Endothelial cell of umbilical vein (primary cell): ENCODE results near the gene PSMA6. TPM values are rescaled to one million over a fixed set of nuclear protein-coding genes. Genes with fewer than 3 reads are reported as not detected.

Source experiments
- BruUV-seq: library from RNA; stranded (reverse); fragments of 400-500 nt; replicated peaks from 2 replicates; lab custom pipeline; 2021; lab: Mats Ljungman, UMichigan
- CTCF ChIA-PET: fragments of 300-600, 350-600 bp; sonication (Branson Sonifier 250); formaldehyde crosslinking; loops from one replicate; lab custom pipeline; 2021; ENCODE audit warnings: antibody characterized with exemption, inconsistent platforms; lab: Charles Lee
- POLR2A ChIA-PET: fragments of 300-600, 350-600 bp; sonication (Branson Sonifier 250); formaldehyde crosslinking; loops from one replicate; lab custom pipeline; 2021; ENCODE audit warnings: antibody characterized with exemption, inconsistent platforms; lab: Charles Lee
- DNase-seq: peaks from one replicate; pipeline ENCODE4 v3.0.0-alpha.2; 2011; ENCODE audit warnings: low read depth, low spot score
- FAIRE-seq: peaks from 2 replicates; lab custom pipeline; 2011; peaks lifted over from hg19 to GRCh38; lab: Jason Lieb, UNC
- H2AFZ ChIP-seq: 2 replicates; pipeline ENCODE4 v1.6.0; 2012; ENCODE audit warnings: low read depth, low read length, control low read depth, inconsistent platforms
- H3K27ac ChIP-seq: 2 replicates; pipeline ENCODE4 v1.5.1; 2011; ENCODE audit warnings: low read depth, mild to moderate bottlenecking, control low read depth, low read length, moderate library complexity; ENCODE audit not compliant: insufficient read depth
- H3K27me3 ChIP-seq, 2 experiments: 2 replicates each; pipeline versions ENCODE4 v1.6.0 to v1.6.1; 2011; ENCODE audit warnings: low read length in 2 of 2, mixed read lengths in 1 of 2; ENCODE audit not compliant: control insufficient read depth in 2 of 2, insufficient read depth in 2 of 2
- H3K36me3 ChIP-seq, 2 experiments: 2 replicates in 1 of 2; 3 replicates in 1 of 2; pipeline ENCODE4 v1.5.1; 2011; ENCODE audit warnings: low read length in 2 of 2, mild to moderate bottlenecking in 1 of 2, moderate library complexity in 1 of 2; ENCODE audit not compliant: control insufficient read depth in 2 of 2, insufficient read depth in 2 of 2; ENCODE audit errors: extremely low read depth in 1 of 2
- H3K4me1 ChIP-seq: 3 replicates; pipeline ENCODE4 v1.5.1; 2011; ENCODE audit warnings: mild to moderate bottlenecking, low read length; ENCODE audit not compliant: control insufficient read depth, insufficient read depth; ENCODE audit errors: extremely low read depth
- H3K4me2 ChIP-seq: 2 replicates; pipeline ENCODE4 v1.6.1; 2011; ENCODE audit warnings: low read length, control low read depth, mixed read lengths; ENCODE audit not compliant: insufficient read depth
- H3K4me3 ChIP-seq, 3 experiments: fragments of 200-600 bp in 1 of 3; sonication (generic), shearing (Covaris generic) in 1 of 3; replicated peaks in 1 of 3; 2 replicates each; pipeline ENCODE4 v1.5.1; 2011 to 2016; ENCODE audit warnings: control low read depth in 3 of 3, low read length in 3 of 3, mild to moderate bottlenecking in 2 of 3, inconsistent platforms in 1 of 3, low read depth in 1 of 3, moderate library complexity in 1 of 3; ENCODE audit not compliant: insufficient read depth in 1 of 3
- H3K79me2 ChIP-seq: 2 replicates; pipeline ENCODE4 v1.6.0; 2012; ENCODE audit warnings: low read length, inconsistent platforms; ENCODE audit not compliant: control insufficient read depth, insufficient read depth
- H3K9ac ChIP-seq: replicated peaks from 2 replicates; pipeline ENCODE3; 2011; ENCODE audit warnings: low read length, control low read depth; ENCODE audit not compliant: insufficient read depth; ENCODE audit errors: extremely low read depth
- H3K9me1 ChIP-seq: replicated peaks from 3 replicates; pipeline ENCODE4 v1.6.0; 2011; ENCODE audit warnings: mild to moderate bottlenecking, low read length; ENCODE audit not compliant: control insufficient read depth, insufficient read depth; ENCODE audit errors: extremely low read depth
- H3K9me3 ChIP-seq: replicated peaks from 2 replicates; pipeline ENCODE4 v1.5.1; 2012; ENCODE audit warnings: low read length, inconsistent platforms; ENCODE audit not compliant: control insufficient read depth, insufficient read depth
- H4K20me1 ChIP-seq: replicated peaks from 2 replicates; pipeline ENCODE3; 2011; ENCODE audit warnings: mild to moderate bottlenecking, low read length; ENCODE audit not compliant: control insufficient read depth, insufficient read depth; ENCODE audit errors: extremely low read depth
- EZH2 ChIP-seq: IDR thresholded peaks from 2 replicates; pipeline ENCODE4 v1.6.1; 2012; ENCODE audit warnings: borderline replicate concordance, low read depth, mild to moderate bottlenecking, moderate library complexity, low read length, inconsistent platforms; ENCODE audit not compliant: severe bottlenecking
- FOS ChIP-seq: IDR thresholded peaks from 2 replicates; pipeline ENCODE4 v1.6.1; 2011; ENCODE audit warnings: mild to moderate bottlenecking, low read length, moderate library complexity, borderline replicate concordance; ENCODE audit not compliant: insufficient read depth
- GATA2 ChIP-seq: IDR thresholded peaks from 2 replicates; pipeline ENCODE4 v1.7.0; 2011; ENCODE audit warnings: low read depth, mild to moderate bottlenecking, moderate library complexity, mixed read lengths, low read length; ENCODE audit not compliant: insufficient read length, insufficient read depth
- JUN ChIP-seq: IDR thresholded peaks from 2 replicates; pipeline ENCODE4 v1.6.1; 2011; ENCODE audit warnings: borderline replicate concordance, low read depth; ENCODE audit not compliant: insufficient read length, insufficient read depth
- MYC ChIP-seq: IDR thresholded peaks from one replicate; pipeline ENCODE4 v1.6.1; 2011; ENCODE audit warnings: mild to moderate bottlenecking, low read depth, low read length
- POLR2A ChIP-seq: IDR thresholded peaks from 2 replicates; pipeline ENCODE4 v1.6.1; 2012; ENCODE audit warnings: low read depth, mild to moderate bottlenecking, control low read depth, low read length
- POLR2AphosphoS5 ChIP-seq: IDR thresholded peaks from 2 replicates; pipeline ENCODE4 v1.6.1; 2012; ENCODE audit warnings: low read depth, mild to moderate bottlenecking, control low read depth, low read length, moderate library complexity; ENCODE audit not compliant: insufficient read depth
- dilution Hi-C: fragments of 300-500 bp; cut with MboI; formaldehyde crosslinking; loops from one replicate; pipeline ENCODE4 v1.15.0; 2019; ENCODE audit warnings: low sequenced_read_pairs; ENCODE audit not compliant: extremely low pct_ligation_motif_present
- intact Hi-C: fragments of 100-400 bp; cut with micrococcal nuclease; formaldehyde crosslinking; loops from one replicate; pipeline ENCODE4 v1.10.0; 2022
- polyA plus RNA-seq, 4 experiments: library from polyadenylated mRNA; depleted of rRNA in 3 of 4; stranded (reverse) in 3 of 4; unstranded in 1 of 4; fragments of >200 nt; gene quantifications; 2 replicates each; pipeline versions ENCODE4 v1.2.1 to v1.2.3, GENCODE V29; 2011 to 2012; ENCODE audit warnings: missing spikeins in 1 of 4
- total RNA-seq: library from RNA; stranded (reverse); gene quantifications from 2 replicates; pipeline ENCODE4 v1.2.3, GENCODE V29; 2021
- TF ChIP-seq, protein P1 (sequence below), 2 donors: IDR thresholded peaks; 1 replicate in 1 of 2; 2 replicates in 1 of 2; pipeline ENCODE4 v1.5.1; 2011; ENCODE audit warnings: low read length in 2 of 2, mild to moderate bottlenecking in 2 of 2, moderate library complexity in 2 of 2, control low read depth in 1 of 2, inconsistent platforms in 1 of 2, low read depth in 1 of 2; ENCODE audit not compliant: insufficient read depth in 1 of 2; ENCODE audit errors: extremely low read depth in 1 of 2
- TF ChIP-seq, protein P2 (sequence below): IDR thresholded peaks from 2 replicates; pipeline ENCODE4 v1.6.1; 2011; ENCODE audit not compliant: insufficient read depth, insufficient read length

Gene PSMA6
- total and polyA plus RNA-seq, 2 donors (not counting 3 experiments of a cell fraction or from before 2014, with no cell fraction given) = 170 to 197 TPM

DNA sequence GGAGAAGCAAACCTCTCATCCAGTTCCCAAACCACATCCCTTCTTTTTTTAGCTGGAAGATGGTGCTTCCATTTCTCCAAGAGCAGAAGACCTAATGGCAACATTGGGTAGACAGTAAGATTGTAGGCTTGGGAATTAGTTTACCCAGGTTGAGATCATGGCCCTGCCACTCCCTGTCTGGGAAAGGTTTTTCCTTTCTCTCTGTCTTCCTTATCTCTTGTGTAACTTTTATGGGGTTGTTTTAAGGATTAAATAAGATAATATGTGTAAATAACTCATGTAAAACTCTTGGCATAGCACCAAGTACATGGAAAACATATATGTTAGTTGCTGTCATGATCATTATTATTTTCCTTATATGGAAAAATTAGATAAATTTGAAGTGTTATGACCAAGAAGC, 23.2 kb upstream of the PSMA6 start:
- peaks cover 2 to 4% of the 10 kb centered on the region in 2 experiments for H3K36me3 ChIP-seq
- H3K9ac ChIP-seq = no peak overlapping the region
- no peaks in the 10 kb centered on the region for H3K9me3 ChIP-seq
- H3K4me1 ChIP-seq = no peaks in the 10 kb centered on the region
- POLR2A ChIA-PET = no interaction called here
- H3K79me2 ChIP-seq = no peaks in the 10 kb centered on the region
- H4K20me1 ChIP-seq = no peaks in the 10 kb centered on the region
- dilution Hi-C loops (no loop called here), intact Hi-C loops (no loop called here)
- H2AFZ ChIP-seq = no peak overlapping the region
- H3K27me3 ChIP-seq = no peaks in the 10 kb centered on the region
- no TSS peak for BruUV-seq
- CTCF ChIA-PET = interaction anchor here (1.4 kb wide), 1 partner anchor 39 kb away, joined by 3 read pairs; no protein-coding TSS in a partner anchor
- no peak overlapping the region for H3K4me3 ChIP-seq
- TF ChIP-seq MYC = no peak
- TF ChIP-seq POLR2A = no peak
- no peak for TF ChIP-seq GATA2
- FAIRE-seq (peak; percentile 75), DNase-seq (no peak)
- no peak overlapping the region for H3K27ac ChIP-seq
- no peak overlapping the region for H3K4me2 ChIP-seq
- H3K9me1 ChIP-seq = no peaks in the 10 kb centered on the region

DNA sequence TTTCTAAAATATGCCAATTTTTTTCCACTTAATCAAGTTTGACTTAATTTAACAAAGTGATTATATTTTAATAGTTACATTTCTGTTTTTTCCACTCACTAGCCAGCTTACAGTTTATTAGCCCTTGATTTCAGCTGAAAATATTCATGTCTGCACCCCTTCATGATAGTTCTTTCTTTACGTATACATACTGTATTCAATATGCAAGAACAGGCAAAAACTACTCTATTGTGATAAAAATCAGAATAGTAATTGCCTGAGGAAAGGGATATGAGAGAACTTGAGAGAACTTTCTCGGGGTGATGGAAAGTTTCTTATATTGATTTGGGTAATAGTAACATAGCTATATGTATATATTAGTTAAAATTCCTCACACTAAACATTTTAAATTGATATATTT, 17.4 kb upstream of the PSMA6 start:
- no peak overlapping the region for H2AFZ ChIP-seq
- FAIRE-seq (no peak), DNase-seq (no peak)
- no peaks in the 10 kb centered on the region for H3K4me1 ChIP-seq
- no peak overlapping the region for H3K27ac ChIP-seq
- H3K4me2 ChIP-seq = no peak overlapping the region
- no TSS peak for BruUV-seq
- CTCF ChIA-PET = interaction anchor here (1.1 kb wide), 1 partner anchor 12 kb away, joined by 5 read pairs; no protein-coding TSS in a partner anchor
- no peaks in the 10 kb centered on the region for H3K9me1 ChIP-seq
- intact Hi-C loops (no loop called here), dilution Hi-C loops (no loop called here)
- TF ChIP-seq GATA2 (no peak), FOS (no peak), POLR2A (no peak), POLR2AphosphoS5 (no peak), JUN (no peak), MYC (no peak), EZH2 (no peak)
- TF ChIP-seq, protein P1, sequence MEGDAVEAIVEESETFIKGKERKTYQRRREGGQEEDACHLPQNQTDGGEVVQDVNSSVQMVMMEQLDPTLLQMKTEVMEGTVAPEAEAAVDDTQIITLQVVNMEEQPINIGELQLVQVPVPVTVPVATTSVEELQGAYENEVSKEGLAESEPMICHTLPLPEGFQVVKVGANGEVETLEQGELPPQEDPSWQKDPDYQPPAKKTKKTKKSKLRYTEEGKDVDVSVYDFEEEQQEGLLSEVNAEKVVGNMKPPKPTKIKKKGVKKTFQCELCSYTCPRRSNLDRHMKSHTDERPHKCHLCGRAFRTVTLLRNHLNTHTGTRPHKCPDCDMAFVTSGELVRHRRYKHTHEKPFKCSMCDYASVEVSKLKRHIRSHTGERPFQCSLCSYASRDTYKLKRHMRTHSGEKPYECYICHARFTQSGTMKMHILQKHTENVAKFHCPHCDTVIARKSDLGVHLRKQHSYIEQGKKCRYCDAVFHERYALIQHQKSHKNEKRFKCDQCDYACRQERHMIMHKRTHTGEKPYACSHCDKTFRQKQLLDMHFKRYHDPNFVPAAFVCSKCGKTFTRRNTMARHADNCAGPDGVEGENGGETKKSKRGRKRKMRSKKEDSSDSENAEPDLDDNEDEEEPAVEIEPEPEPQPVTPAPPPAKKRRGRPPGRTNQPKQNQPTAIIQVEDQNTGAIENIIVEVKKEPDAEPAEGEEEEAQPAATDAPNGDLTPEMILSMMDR (IDR thresholded peaks at IDR 0.05; ENCODE audit: extremely low read depth in 1 of 2, insufficient read depth in 1 of 2, low read depth in 1 of 2, low read length in 2 of 2) = no peak
- TF ChIP-seq, protein P2, sequence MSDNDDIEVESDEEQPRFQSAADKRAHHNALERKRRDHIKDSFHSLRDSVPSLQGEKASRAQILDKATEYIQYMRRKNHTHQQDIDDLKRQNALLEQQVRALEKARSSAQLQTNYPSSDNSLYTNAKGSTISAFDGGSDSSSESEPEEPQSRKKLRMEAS = no peak
- H3K36me3 ChIP-seq = peaks cover 2 to 4% of the 10 kb centered on the region in 2 experiments
- POLR2A ChIA-PET = interaction anchor here (0.7 kb wide), 1 partner anchor 8 kb away, joined by 7 read pairs; no protein-coding TSS in a partner anchor
- no peak overlapping the region for H3K9ac ChIP-seq
- no peaks in the 10 kb centered on the region for H4K20me1 ChIP-seq
- no peaks in the 10 kb centered on the region for H3K27me3 ChIP-seq
- H3K4me3 ChIP-seq = no peak overlapping the region
- H3K9me3 ChIP-seq = no peaks in the 10 kb centered on the region
- H3K79me2 ChIP-seq = no peaks in the 10 kb centered on the region
